ENCODE data around the gene AKAP6. TPM values are rescaled to one million over a fixed set of nuclear protein-coding genes. Genes with fewer than 3 reads are reported as not detected.

AKAP6 gene
- total RNA-seq, 1 experiment from 2014 or later, result 1.1 TPM

- no peak for TF ChIP-seq CTCF (conservative IDR thresholded peaks at IDR 0.05)
- H3K27ac Mint-ChIP-seq, result no peak overlapping the region
Measured at GRCh38 chr14:32567543-32568384, 238.7 kb downstream of the AKAP6 start.

More at GRCh38 chr14:32567543-32568384, 238.7 kb downstream of the AKAP6 start:
- Histone ChIP-seq H2BK15ac (ENCODE audit: low read depth, low read length) (no peak overlapping the region), H2AK5ac (ENCODE audit: insufficient read length, low read length) (no peak overlapping the region), H2BK120ac (ENCODE audit: low read depth, low read length, poor library complexity, severe bottlenecking) (no peak overlapping the region), H3K79me1 (ENCODE audit: insufficient read depth, low read depth, low read length, poor library complexity, severe bottlenecking) (no peaks in the 10 kb centered on the region), H3K79me2 (ENCODE audit: insufficient read depth, low read length) (no peaks in the 10 kb centered on the region), H2BK20ac (ENCODE audit: low read depth, low read length, poor library complexity, severe bottlenecking) (no peak overlapping the region), H3K27ac (ENCODE audit: insufficient read length, low read depth, low read length) (no peak overlapping the region), H3K9ac (ENCODE audit: extremely low read depth, insufficient read length, low read length) (no peak overlapping the region), H3K23ac (ENCODE audit: insufficient read length, low read depth, low read length) (no peak overlapping the region), H3K14ac (ENCODE audit: insufficient read depth, low read length) (no peak overlapping the region), H3K4me2 (ENCODE audit: insufficient read depth, insufficient read length, low read length) (no peak overlapping the region), H3K9me3 (ENCODE audit: control insufficient read depth, low read depth, low read length) (no peaks in the 10 kb centered on the region), H4K8ac (replicated peaks; ENCODE audit: insufficient read length, low read depth, low read length) (no peak overlapping the region), H2BK5ac (ENCODE audit: insufficient read length, low read length) (no peak overlapping the region), H3K4me1 (ENCODE audit: insufficient read depth, low read length) (no peaks in the 10 kb centered on the region), H4K5ac (ENCODE audit: insufficient read length, low read depth, low read length) (no peak overlapping the region), H3K18ac (ENCODE audit: insufficient read length, low read depth, low read length) (no peak overlapping the region), H3K23me2 (ENCODE audit: insufficient read length, low read depth, low read length, poor library complexity, severe bottlenecking) (no peaks in the 10 kb centered on the region), H3K4ac (ENCODE audit: low read depth, low read length) (no peak overlapping the region), H4K20me1 (ENCODE audit: control insufficient read depth, insufficient read depth, insufficient read length) (no peaks in the 10 kb centered on the region), H2BK12ac (ENCODE audit: insufficient read length, low read depth, low read length) (no peak overlapping the region), H3T11ph (ENCODE audit: low read length) (no peak overlapping the region), H3K27me3 (ENCODE audit: insufficient read depth, low read length) (no peaks in the 10 kb centered on the region), H4K91ac (ENCODE audit: insufficient read length, low read depth, low read length) (no peak overlapping the region), H2AFZ (ENCODE audit: low read length) (no peak overlapping the region), H3K56ac (ENCODE audit: insufficient read length, low read depth, low read length) (no peak overlapping the region)
- Mint-ChIP-seq H3K27me3 (ENCODE audit: low read depth) (no peaks in the 10 kb centered on the region; the same call in none of the 2 replicates), H3K4me1 (peaks cover 0 to under 1% of the 10 kb centered on the region in 2 experiments; a peak in 2 of 4 replicates), H3K4me3 (no peak overlapping the region), H3K36me3 (ENCODE audit: insufficient read depth in 1 of 3, low read depth in 3 of 3) (no peaks in the 10 kb centered on the region), H3K9me3 (no peaks in the 10 kb centered on the region; a peak in 1 of 5 replicates)
- no peak for DNase-seq

Measured in H9 (cell line).